Cerebellar nuclear complex (tissue), 1 donor: ENCODE measurements around the gene ATAD3C.
"Not testable (repeated sequence)": the region's sequence is repeated elsewhere in the genome, so short reads cannot be mapped to it uniquely, and the experiment has no call there.

Experiments used
- DNase-seq, 2 experiments: peaks; one replicate each; lab custom pipeline; 2025; lab: John Stamatoyannopoulos, UW

The ATAD3C gene

GRCh38 chr1:1451696-1452364 is 2.3 kb downstream of the ATAD3C start:
- no peak for DNase-seq

GRCh38 chr1:1452365-1452739 is 2.9 kb downstream of the ATAD3C start:
- DNase-seq: not testable (repeated sequence)

- DNase-seq: no peak
Measured at GRCh38 chr1:1452882-1453281, 3.4 kb downstream of the ATAD3C start.

- DNase-seq: not testable (repeated sequence)
Measured at GRCh38 chr1:1454286-1455056, 5.0 kb downstream of the ATAD3C start.

GRCh38 chr1:1455366-1455884 is 5.9 kb downstream of the ATAD3C start:
- DNase-seq: no peak

GRCh38 chr1:1455934-1456333 is 6.4 kb downstream of the ATAD3C start:
- DNase-seq: not testable (repeated sequence)

GRCh38 chr1:1456683-1457255 is 7.3 kb downstream of the ATAD3C start:
- DNase-seq: not testable (repeated sequence)

- DNase-seq: not testable (repeated sequence)
Measured at GRCh38 chr1:1459156-1459555, 9.7 kb downstream of the ATAD3C start.

- not testable (repeated sequence) for DNase-seq
Measured at GRCh38 chr1:1459711-1460110, 10.2 kb downstream of the ATAD3C start.

GRCh38 chr1:1460540-1461130 is 11.1 kb downstream of the ATAD3C start:
- DNase-seq: no peak

GRCh38 chr1:1461721-1462317 is 12.3 kb downstream of the ATAD3C start:
- DNase-seq: no peak

- no peak for DNase-seq
Measured at GRCh38 chr1:1462318-1462966, 13.0 kb downstream of the ATAD3C start.

- DNase-seq: no peak
Measured at GRCh38 chr1:1463312-1463711, 13.8 kb downstream of the ATAD3C start.

- not testable (repeated sequence) for DNase-seq
Measured at GRCh38 chr1:1468196-1468985, 18.9 kb downstream of the ATAD3C start.

GRCh38 chr1:1470626-1471388 is 21.3 kb downstream of the ATAD3C start:
- no peak for DNase-seq

- peak; percentile 58 to 79 for DNase-seq
Measured at GRCh38 chr1:1471389-1472052, 22.0 kb downstream of the ATAD3C start, which contains the start of gene ATAD3B. Gene ATAD3B (plus strand): TSS chr1:1471765. CDS start chr1:1471885, 120 bp downstream.

GRCh38 chr1:1472053-1472876 is 22.8 kb downstream of the ATAD3C start:
- DNase-seq: not testable (repeated sequence)

- not testable (repeated sequence) for DNase-seq
Measured at GRCh38 chr1:1476011-1476410, 26.5 kb downstream of the ATAD3C start.
